22Rv1 (cell line): ENCODE data around the gene RNF157.

ENCODE experiments used
- H3K27ac ChIP-seq: fragments of 450-650 bp; 2 replicates; pipeline ENCODE4 v1.5.1; 2017
- CTCF ChIP-seq: fragments of 450-650 bp; IDR thresholded peaks from 2 replicates; pipeline ENCODE4 v1.5.1; 2017; ENCODE audit warnings: mild to moderate bottlenecking
- ZFX ChIP-seq: fragments of 450-650 bp; IDR thresholded peaks from 2 replicates; pipeline ENCODE4 v1.6.1; 2017; ENCODE audit warnings: antibody characterized with exemption, borderline replicate concordance

Gene RNF157

DNA sequence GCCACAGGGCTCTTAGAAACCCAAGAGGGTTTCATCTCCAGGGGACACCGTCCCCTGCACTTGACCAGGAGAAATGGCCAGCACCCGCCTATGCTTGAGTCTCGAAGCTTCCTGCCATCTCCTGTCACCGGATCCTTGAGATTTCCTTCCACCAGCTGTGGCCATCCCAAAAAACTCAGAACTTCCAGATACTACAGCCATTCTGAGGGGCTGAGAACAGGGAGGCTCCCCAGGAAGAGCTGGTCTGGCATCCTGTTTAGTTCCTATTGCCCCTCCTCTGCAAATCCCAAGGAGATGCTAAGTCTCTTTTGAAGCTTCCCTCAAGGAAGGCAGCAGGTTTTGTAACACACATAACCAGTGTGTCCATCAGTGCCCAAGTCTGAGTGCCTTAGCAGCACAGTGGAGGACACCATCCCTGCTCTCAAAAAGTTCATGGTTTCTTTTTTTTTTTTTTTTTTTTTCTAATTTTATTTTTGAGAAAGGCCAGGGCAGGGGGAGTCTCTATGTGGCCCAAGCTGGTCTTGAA is 26.8 kb upstream of the RNF157 start:
- TF ChIP-seq ZFX: no peak
- TF ChIP-seq CTCF: no peak
- H3K27ac ChIP-seq: peak overlapping the region; percentile 94

- peak overlapping the region; percentile 94 for H3K27ac ChIP-seq
- no peak for TF ChIP-seq ZFX
- no peak for TF ChIP-seq CTCF
These were observed 26.1 kb upstream of the RNF157 start for GRCh38 chr17:76266244-76266938.

GRCh38 chr17:76265624-76266243 is 25.4 kb upstream of the RNF157 start:
- TF ChIP-seq CTCF (0 out of 2 replicates have a peak, but pooled peaks have one; percentile 7), ZFX (no peak)
- peak overlapping the region; percentile 94 for H3K27ac ChIP-seq

- peak within 1 kb of the TSS; percentile 94 for H3K27ac ChIP-seq
- TF ChIP-seq ZFX (no peak), CTCF (no peak)
These were observed 24.7 kb upstream of the RNF157 start, which contains the start of gene UBALD2 for GRCh38 chr17:76264755-76265623. TSS of gene UBALD2 (plus strand) at chr17:76265348. CDS start at chr17:76265506, 158 bp downstream.

- H3K27ac ChIP-seq: peak overlapping the region; percentile 94
- TF ChIP-seq CTCF (no peak), ZFX (no peak)
These were observed 24.1 kb upstream of the RNF157 start for GRCh38 chr17:76264425-76264754.

GRCh38 chr17:76263896-76264295 is 23.6 kb upstream of the RNF157 start:
- TF ChIP-seq ZFX (no peak), CTCF (no peak)
- H3K27ac ChIP-seq: peak overlapping the region; percentile 94
